ENCODE results near the gene CHD2.

DNA sequence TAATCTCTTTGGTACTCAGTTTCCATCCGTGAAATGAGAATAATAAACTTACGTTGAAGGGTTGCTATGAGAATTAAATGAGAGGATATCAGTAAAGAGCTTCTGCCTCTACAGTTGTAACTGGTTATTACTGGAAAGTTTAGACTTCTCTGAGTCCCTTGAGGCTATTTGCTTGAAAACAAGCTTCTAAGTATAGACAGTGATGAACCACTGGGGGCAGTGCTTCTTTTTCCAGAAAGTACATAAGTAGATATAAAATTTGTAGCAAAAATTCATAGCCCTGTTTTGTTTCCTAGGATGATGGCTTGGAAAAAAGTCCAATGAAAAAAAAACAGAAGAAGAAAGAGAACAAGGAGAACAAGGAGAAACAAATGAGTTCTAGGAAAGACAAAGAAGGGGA lies 101.8 kb downstream of the CHD2 start:
- TF ChIP-seq EP300 (IDR thresholded peaks at IDR 0.05) (no peak), CTCF (IDR thresholded peaks at IDR 0.05) (no peak), POLR2A (IDR thresholded peaks at IDR 0.05) (no peak), POLR2AphosphoS5 (IDR thresholded peaks at IDR 0.05) (no peak)

All from upper lobe of left lung (tissue), 4 donors.